Measurements from ENCODE around the gene RXRB.
"Not testable (repeated sequence)": the region's sequence is repeated elsewhere in the genome, so short reads cannot be mapped to it uniquely, and the experiment has no call there.

The RXRB gene

DNA sequence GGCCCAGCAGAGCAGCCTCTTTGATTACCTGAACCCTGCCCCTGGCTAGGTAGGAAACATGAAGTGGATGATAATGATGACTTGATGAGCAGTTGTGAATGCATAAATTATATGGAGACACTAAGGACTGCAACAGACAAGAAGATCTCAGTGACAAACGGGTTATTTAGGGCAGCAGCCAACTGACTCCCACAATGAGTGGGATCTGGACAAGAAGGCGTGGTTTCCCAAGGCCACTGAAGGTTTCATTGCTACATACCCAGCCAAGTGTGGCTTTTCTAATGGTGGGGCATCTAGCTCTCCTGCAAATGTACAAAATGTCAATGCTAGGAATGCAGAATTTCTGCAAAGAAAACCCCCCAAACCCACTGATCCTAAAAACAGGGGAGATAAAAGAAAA lies 37.3 kb upstream of the RXRB start:
- Histone ChIP-seq H3K27me3 (no peaks in the 10 kb centered on the region), H3K9ac (no peak overlapping the region), H3K27ac (no peak overlapping the region), H3K4me1 (peaks cover 8 to 41% (median 32%) of the 10 kb centered on the region in 10 experiments; a peak in 17 of 20 replicates), H3K4me3 (no peak overlapping the region), H3K4me2 (peak overlapping the region in 7 of 11 experiments; percentile 12 to 78 (median 36); a peak in 6 of 22 replicates), H3K9me3 (replicated peaks in 1 of 11) (no peaks in the 10 kb centered on the region), H4K20me1 (no peaks in the 10 kb centered on the region), H3K36me3 (no peaks in the 10 kb centered on the region)
- TF ChIP-seq Cebpa-rat (IDR thresholded peaks at IDR 0.05), result no peak

DNA sequence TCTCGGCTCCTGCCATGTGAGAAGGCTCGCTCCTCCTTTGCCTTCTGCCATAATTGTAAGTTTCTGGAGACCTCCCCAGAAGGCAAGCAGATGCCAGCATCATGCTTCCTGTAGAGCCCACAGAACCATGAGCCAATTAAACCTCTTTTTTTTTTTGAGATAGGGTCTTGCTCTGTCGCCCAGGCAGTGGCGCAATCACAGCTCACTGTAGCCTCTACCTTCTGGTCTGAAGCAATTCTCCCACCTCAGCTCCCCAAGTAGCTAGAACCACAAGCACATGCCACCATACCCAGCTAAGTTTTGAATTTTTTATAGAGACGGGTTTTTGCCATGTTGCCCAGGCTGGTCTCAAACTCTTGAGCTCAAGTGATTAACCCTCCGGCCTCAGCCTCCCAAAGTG lies 36.4 kb upstream of the RXRB start:
- TF ChIP-seq Cebpa-rat (IDR thresholded peaks at IDR 0.05), result peak in 4 of 11 experiments; percentile 55 to 74 (median 61); a peak in 7 of 22 replicates
- no peak overlapping the region for H3K4me3 ChIP-seq
- H3K9ac ChIP-seq, result no peak overlapping the region
- peak overlapping the region in 8 of 11 experiments; percentile 22 to 78 (median 67); a peak in 15 of 22 replicates for H3K4me2 ChIP-seq
- no peaks in the 10 kb centered on the region for H4K20me1 ChIP-seq
- no peaks in the 10 kb centered on the region for H3K36me3 ChIP-seq
- no peaks in the 10 kb centered on the region for H3K27me3 ChIP-seq
- H3K9me3 ChIP-seq (replicated peaks in 1 of 11), result no peaks in the 10 kb centered on the region
- no peak overlapping the region for H3K27ac ChIP-seq
- H3K4me1 ChIP-seq, result peaks cover 7 to 41% (median 32%) of the 10 kb centered on the region in 10 experiments; a peak in 17 of 20 replicates

DNA sequence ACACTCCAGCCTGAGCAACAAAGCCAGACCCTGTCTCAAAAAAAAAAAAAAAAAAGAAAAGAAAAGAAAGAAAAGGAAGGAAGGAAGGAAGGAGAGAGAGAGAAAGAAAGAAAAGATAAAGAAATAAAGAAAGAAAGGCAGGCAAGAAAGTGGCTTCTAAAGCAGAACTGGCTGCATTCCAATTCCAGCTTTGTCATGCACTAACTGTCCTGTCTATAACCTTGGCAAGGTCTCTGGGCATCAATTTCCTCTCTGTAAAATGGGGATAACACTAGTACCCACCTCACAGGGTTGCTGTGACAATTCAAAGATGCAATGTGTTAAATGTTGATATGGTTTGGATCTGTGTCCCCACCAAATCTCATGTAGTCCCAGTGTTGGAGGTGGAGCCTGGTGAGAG lies 35.9 kb upstream of the RXRB start:
- no peaks in the 10 kb centered on the region for H3K9me3 ChIP-seq (replicated peaks in 1 of 11)
- TF ChIP-seq Cebpa-rat (IDR thresholded peaks at IDR 0.05), result no peak
- peaks cover 1 to 41% (median 32%) of the 10 kb centered on the region in 10 experiments; a peak in 17 of 20 replicates for H3K4me1 ChIP-seq
- H4K20me1 ChIP-seq, result no peaks in the 10 kb centered on the region
- H3K36me3 ChIP-seq, result no peaks in the 10 kb centered on the region
- no peaks in the 10 kb centered on the region for H3K27me3 ChIP-seq
- no peak overlapping the region for H3K4me3 ChIP-seq
- H3K9ac ChIP-seq, result no peak overlapping the region
- peak overlapping the region in 8 of 11 experiments; percentile 22 to 78 (median 67); a peak in 15 of 22 replicates for H3K4me2 ChIP-seq
- no peak overlapping the region for H3K27ac ChIP-seq

DNA sequence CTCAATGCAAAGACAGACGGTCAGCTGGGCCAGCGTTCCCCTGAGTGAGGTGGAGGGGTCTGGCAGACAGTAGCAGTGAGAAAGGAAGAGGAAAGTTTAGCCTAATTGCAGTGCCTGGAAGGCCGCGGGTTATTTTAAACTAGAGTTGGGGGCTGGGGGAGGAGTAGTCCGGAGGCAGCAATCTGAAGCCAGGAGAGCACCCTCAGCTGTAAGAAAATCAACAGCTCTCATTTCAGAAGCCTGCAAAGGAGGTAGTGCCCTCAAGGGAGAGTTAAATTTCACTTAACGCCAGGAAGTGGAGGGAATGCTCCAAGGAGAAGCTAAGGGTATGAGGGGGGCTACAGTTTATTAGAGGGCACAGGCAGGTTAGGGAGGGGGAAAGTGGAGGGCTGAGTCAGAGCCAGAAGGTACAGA lies 34.8 kb upstream of the RXRB start:
- Histone ChIP-seq H3K9ac (0 out of 22 replicates have a peak overlapping the region, but pooled peaks of 1 of the 11 experiments have one; percentile 1), H3K4me3 (no peak overlapping the region), H4K20me1 (no peaks in the 10 kb centered on the region), H3K9me3 (replicated peaks in 1 of 11) (no peaks in the 10 kb centered on the region), H3K4me1 (peaks cover 0 to 48% (median 35%) of the 10 kb centered on the region in 10 experiments; a peak in 16 of 20 replicates), H3K4me2 (peak overlapping the region in 9 of 11 experiments; percentile 38 to 78 (median 63); a peak in 18 of 22 replicates), H3K36me3 (no peaks in the 10 kb centered on the region), H3K27ac (peak overlapping the region in 1 of 11 experiments; percentile 36; a peak in 1 of 22 replicates), H3K27me3 (no peaks in the 10 kb centered on the region)
- TF ChIP-seq Cebpa-rat (IDR thresholded peaks at IDR 0.05), result no peak

DNA sequence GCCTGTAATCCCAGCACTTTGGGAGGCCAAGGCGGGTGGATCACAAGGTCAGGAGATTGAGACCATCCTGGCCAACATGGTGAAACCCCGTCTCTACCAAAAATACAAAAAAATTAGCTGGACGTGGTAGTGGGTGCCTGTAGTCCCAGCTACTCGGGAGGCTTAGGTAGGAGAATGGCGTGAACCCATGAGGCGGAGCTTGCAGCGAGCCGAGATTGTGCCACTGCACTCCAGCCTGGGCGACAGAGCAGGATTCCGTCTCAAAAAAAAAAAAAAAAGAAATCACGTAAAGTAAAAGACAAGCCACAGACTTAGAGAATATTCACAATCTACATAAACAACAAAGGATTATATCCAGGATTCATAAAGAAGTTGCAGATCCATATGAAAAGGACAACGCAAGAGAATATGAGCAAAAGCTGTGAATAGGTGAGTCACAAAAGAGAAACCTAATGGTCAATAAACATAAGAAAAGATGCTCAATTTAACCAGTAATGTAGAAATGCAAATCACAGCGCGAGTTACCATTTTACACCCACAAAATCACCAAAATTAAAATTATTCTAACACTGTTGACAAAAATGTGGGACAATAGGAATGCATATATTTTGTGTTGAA lies 26.1 kb upstream of the RXRB start:
- not testable (repeated sequence) for H3K4me3 ChIP-seq; H3K9me3 ChIP-seq (replicated peaks in 1 of 11); H3K27me3 ChIP-seq; H3K9ac ChIP-seq; H3K27ac ChIP-seq; H4K20me1 ChIP-seq; H3K4me2 ChIP-seq; H3K4me1 ChIP-seq; H3K36me3 ChIP-seq

DNA sequence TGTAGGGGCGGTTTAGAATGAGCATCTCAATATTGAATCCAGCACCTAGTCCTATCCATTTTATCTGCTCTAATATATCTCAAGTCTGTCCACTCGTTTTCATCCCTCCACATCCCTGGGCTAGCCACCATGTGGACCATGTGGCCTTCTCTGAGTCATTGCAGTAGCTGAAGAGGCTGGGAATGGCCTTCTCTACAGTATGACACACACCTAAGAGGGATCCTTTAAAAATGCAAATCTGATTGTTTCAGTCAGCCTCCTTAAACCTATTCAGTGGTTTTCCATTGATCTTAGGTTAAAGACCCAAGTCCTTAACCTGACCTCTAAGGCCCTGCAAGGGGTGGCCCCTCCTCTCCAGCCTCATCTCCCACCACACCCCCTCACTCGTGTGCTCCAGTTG lies 17.2 kb upstream of the RXRB start:
- no peak overlapping the region for H3K4me3 ChIP-seq
- H3K27ac ChIP-seq, result no peak overlapping the region
- no peaks in the 10 kb centered on the region for H3K9me3 ChIP-seq (replicated peaks in 1 of 11)
- TF ChIP-seq Cebpa-rat (IDR thresholded peaks at IDR 0.05), result no peak
- H3K4me2 ChIP-seq, result no peak overlapping the region
- H3K36me3 ChIP-seq, result no peaks in the 10 kb centered on the region
- no peak overlapping the region for H3K9ac ChIP-seq
- H3K27me3 ChIP-seq, result peaks cover 15 to 32% (median 28%) of the 10 kb centered on the region in 11 experiments
- H4K20me1 ChIP-seq, result no peaks in the 10 kb centered on the region
- H3K4me1 ChIP-seq, result peaks cover 13 to 26% (median 16%) of the 10 kb centered on the region in 10 experiments

DNA sequence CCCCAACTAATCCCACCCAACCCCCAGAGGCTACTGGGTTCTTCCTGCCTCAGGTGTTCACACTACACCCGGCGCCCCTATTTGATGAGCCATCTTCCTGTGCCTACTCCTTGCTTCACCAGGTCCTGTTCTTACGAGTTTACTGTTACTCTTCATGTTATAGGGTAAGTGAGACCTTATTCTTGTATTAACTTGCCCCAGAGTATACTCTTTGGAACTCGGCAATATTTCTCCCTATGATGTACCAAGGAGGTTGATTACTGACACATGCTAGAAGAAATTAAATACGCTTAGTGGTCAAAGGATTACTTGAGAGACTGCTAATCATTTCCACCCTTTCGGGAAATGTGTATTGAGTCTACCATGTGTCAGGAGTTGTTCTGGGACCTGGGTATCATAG lies 16.8 kb upstream of the RXRB start:
- H3K4me1 ChIP-seq, result peaks cover 18 to 30% (median 20%) of the 10 kb centered on the region in 10 experiments
- H3K9ac ChIP-seq, result no peak overlapping the region
- peaks cover 0 to 3% (median 0%) of the 10 kb centered on the region in 11 experiments; a peak in 1 of 22 replicates for H4K20me1 ChIP-seq
- H3K4me3 ChIP-seq, result no peak overlapping the region
- H3K9me3 ChIP-seq (replicated peaks in 1 of 11), result no peaks in the 10 kb centered on the region
- no peak overlapping the region for H3K27ac ChIP-seq
- peaks cover 0 to 2% (median under 1%) of the 10 kb centered on the region in 11 experiments; a peak in 2 of 22 replicates for H3K36me3 ChIP-seq
- H3K27me3 ChIP-seq, result peaks cover 19 to 37% (median 32%) of the 10 kb centered on the region in 11 experiments
- no peak for TF ChIP-seq Cebpa-rat (IDR thresholded peaks at IDR 0.05)
- no peak overlapping the region for H3K4me2 ChIP-seq

DNA sequence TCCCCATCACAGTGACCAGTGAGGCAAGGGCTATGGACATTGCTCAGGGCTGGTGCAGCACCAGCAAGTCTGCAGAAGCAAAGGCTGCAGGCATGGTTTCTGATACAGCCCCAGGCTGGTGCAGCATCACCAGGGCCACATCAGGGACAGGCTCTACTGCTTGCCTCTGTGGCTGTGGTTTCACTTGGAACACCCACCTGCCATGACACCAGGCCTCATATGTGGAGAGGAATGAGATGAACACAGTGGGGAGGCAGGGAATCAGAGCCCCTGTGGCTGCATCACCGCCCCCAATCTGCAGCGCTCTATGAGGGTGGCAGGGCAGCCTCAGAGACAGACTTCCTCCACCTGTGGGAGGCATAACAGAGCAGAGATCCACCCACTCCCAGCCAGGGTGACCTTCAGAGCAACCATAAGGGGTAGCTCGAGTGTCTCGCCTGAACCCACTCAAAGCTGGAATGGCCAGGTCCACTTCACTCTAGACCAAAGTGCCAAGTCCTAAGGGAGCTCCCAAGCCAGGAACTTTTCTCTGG lies 15.7 kb upstream of the RXRB start:
- Histone ChIP-seq H3K9me3 (replicated peaks in 1 of 11) (no peaks in the 10 kb centered on the region), H3K4me3 (no peak overlapping the region), H3K4me1 (peaks cover 20 to 33% (median 23%) of the 10 kb centered on the region in 10 experiments), H3K36me3 (peaks cover 0 to 12% (median 6%) of the 10 kb centered on the region in 11 experiments; a peak in 4 of 22 replicates), H4K20me1 (peaks cover 0 to 8% (median 0%) of the 10 kb centered on the region in 11 experiments; a peak in 1 of 22 replicates), H3K27me3 (peaks cover 23 to 44% (median 38%) of the 10 kb centered on the region in 11 experiments), H3K9ac (no peak overlapping the region), H3K4me2 (no peak overlapping the region), H3K27ac (no peak overlapping the region)
- TF ChIP-seq Cebpa-rat (IDR thresholded peaks at IDR 0.05), result no peak

DNA sequence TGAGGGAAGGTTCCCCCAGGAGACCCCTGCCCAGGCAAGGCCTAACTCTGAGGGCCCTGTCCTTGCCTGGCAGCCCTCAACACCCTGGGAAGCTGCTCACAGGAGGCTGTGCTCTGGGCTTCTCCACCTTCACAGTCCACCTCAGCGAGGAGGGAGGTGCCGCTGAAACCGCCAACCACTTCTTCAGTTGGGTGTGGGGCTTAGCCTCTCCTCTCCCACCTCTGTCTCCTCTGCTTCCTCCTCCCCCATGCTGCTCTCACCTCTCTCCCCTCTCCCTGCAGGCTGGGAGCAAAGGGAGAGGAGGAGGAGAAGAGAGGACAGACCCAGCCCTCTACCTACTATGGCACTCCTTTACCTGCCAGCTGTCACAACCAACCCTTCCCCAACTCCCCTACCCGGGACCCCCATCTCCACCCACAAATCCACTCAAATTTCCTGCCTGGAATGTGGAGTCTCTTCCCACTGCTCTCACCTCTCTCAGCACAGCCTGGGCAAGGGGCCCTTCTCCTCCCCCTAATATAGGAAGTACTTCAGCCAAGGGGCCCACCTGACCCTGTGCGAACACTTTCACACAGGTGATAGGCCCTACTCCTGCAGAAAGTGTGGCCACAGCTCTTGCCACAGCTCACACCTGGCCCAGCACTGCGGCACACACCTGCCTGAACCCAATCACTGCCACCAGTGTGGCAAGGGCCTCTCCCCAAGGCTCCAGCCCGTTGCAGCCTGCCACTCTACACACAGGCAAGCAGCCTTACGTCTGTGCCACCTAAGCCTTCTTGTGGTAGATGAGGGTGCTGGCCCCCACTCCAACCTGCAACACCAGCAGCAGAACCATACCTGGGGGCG lies 15.0 kb upstream of the RXRB start:
- no peak overlapping the region for H3K9ac ChIP-seq
- H3K4me1 ChIP-seq, result peaks cover 20 to 33% (median 23%) of the 10 kb centered on the region in 10 experiments
- no peak overlapping the region for H3K27ac ChIP-seq
- no peak overlapping the region for H3K4me2 ChIP-seq
- H3K4me3 ChIP-seq, result no peak overlapping the region
- peaks cover 0 to 18% (median 7%) of the 10 kb centered on the region in 11 experiments; a peak in 12 of 22 replicates for H3K36me3 ChIP-seq
- peaks cover 0 to 8% (median 0%) of the 10 kb centered on the region in 11 experiments; a peak in 1 of 22 replicates for H4K20me1 ChIP-seq
- H3K27me3 ChIP-seq, result peaks cover 23 to 44% (median 38%) of the 10 kb centered on the region in 11 experiments
- no peak for TF ChIP-seq Cebpa-rat (IDR thresholded peaks at IDR 0.05)
- no peaks in the 10 kb centered on the region for H3K9me3 ChIP-seq (replicated peaks in 1 of 11)

All from BLaER1 treated with 17β-estradiol and CSF1 and Interleukin-3, amounts not matched to agents 10 nM and 100 nM (cell line).